ENCODE measurements around the gene TK1.

GRCh38 chr17:78154903-78155811 is 31.7 kb downstream of the TK1 start:
- TF ChIP-seq CTCF (IDR thresholded peaks at IDR 0.05) = no peak
- TF ChIP-seq POLR2A (IDR thresholded peaks at IDR 0.05) = no peak

Data from heart left ventricle (tissue), 13 donors.